ENCODE results near the gene HSD17B12. TPM values are rescaled to one million over a fixed set of nuclear protein-coding genes. Genes with fewer than 3 reads are reported as not detected.
A peak's percentile ranks its signal among the peaks of the same experiment; 100 is the strongest.

HSD17B12 gene
- total and polyA plus RNA-seq, 2 experiments from 2014 or later: 128 to 168 TPM

DNA sequence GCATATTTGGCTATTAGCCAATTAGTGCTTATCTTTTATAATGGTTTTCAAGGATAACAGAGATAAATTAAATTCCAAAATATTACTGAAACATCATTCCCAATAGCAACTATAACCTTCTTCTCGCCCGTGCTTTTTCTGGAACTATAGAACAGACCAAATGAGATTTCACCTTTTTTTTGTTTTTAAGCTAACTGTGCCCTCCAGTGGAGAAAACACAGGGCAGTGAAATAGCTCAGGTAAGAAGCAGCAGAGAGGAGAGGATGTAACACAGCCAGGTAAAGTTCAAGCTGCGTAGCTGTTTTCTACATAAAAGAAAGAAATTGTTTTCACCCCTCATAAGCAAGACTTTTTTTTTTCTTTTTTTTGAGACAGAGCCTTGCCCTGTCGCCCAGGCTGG is 28.2 kb downstream of the HSD17B12 start:
- ATAC-seq (peak; percentile 56), DNase-seq (ENCODE audit: low spot score) (peak; percentile 27)
- Histone ChIP-seq H3K79me2 (replicated peaks; ENCODE audit: insufficient read depth) (peaks cover 100% of the 10 kb centered on the region), H3K4me1 (ENCODE audit: insufficient read depth) (peaks cover 12% of the 10 kb centered on the region), H3K9me2 (ENCODE audit: insufficient read depth) (no peaks in the 10 kb centered on the region), H2AFZ (no peak overlapping the region), H3K4me2 (no peak overlapping the region), H3K36me3 (ENCODE audit: insufficient read depth) (no peaks in the 10 kb centered on the region), H3K4me3 (no peak overlapping the region), H3K27me3 (ENCODE audit: insufficient read depth) (no peaks in the 10 kb centered on the region), H3K27ac (ENCODE audit: low read depth) (no peak overlapping the region), H3F3A (replicated peaks; ENCODE audit: low read depth) (no peaks in the 10 kb centered on the region), H4K20me1 (replicated peaks; ENCODE audit: insufficient read depth) (peaks cover 79% of the 10 kb centered on the region)
- Mint-ChIP-seq H3K27me3 (ENCODE audit: insufficient read depth, low read depth, poor library complexity) (peaks cover 3% of the 10 kb centered on the region), H3K4me3 (no peak overlapping the region), H3K36me3 (ENCODE audit: low read depth) (peaks cover 22% of the 10 kb centered on the region), H3K9me3 (0 out of 3 replicates have a peak, but pooled peaks cover 3% of the 10 kb centered on the region), H3K27ac (no peak overlapping the region), H3K4me1 (peaks cover 13% of the 10 kb centered on the region; the same call in 2 of the 3 replicates)
- TF ChIP-seq STAT1 (IDR thresholded peaks at IDR 0.05; ENCODE audit: unreplicated experiment): no peak
- TF ChIP-seq, protein P1, sequence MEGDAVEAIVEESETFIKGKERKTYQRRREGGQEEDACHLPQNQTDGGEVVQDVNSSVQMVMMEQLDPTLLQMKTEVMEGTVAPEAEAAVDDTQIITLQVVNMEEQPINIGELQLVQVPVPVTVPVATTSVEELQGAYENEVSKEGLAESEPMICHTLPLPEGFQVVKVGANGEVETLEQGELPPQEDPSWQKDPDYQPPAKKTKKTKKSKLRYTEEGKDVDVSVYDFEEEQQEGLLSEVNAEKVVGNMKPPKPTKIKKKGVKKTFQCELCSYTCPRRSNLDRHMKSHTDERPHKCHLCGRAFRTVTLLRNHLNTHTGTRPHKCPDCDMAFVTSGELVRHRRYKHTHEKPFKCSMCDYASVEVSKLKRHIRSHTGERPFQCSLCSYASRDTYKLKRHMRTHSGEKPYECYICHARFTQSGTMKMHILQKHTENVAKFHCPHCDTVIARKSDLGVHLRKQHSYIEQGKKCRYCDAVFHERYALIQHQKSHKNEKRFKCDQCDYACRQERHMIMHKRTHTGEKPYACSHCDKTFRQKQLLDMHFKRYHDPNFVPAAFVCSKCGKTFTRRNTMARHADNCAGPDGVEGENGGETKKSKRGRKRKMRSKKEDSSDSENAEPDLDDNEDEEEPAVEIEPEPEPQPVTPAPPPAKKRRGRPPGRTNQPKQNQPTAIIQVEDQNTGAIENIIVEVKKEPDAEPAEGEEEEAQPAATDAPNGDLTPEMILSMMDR (conservative IDR thresholded peaks at IDR 0.05; ENCODE audit: low read depth in 2 of 2): peak; percentile 42 to 49

DNA sequence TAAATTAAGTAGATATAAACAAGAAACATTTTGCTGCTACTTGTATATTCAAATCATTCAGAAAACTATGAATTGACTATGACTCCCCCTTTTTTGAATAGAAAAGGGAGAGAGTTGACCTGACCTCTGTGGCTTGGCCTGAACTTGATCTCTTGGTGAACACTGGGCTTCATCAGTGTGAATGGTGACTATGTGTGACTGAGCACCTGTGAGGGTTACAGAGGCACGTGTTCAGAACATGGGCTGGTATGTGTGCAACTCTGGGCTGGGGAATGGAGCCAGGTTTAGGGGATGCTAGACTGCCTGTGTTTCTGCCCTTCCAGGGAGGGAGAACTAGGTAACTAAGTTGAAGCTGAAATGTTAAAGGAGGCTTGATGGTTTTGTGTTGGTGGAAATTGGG is 29.2 kb downstream of the HSD17B12 start:
- H3K27ac ChIP-seq (ENCODE audit: low read depth): no peak overlapping the region
- DNase-seq (ENCODE audit: low spot score): no peak
- peaks cover 3% of the 10 kb centered on the region for H3K27me3 Mint-ChIP-seq (ENCODE audit: insufficient read depth, low read depth, poor library complexity)
- no peaks in the 10 kb centered on the region for H3K27me3 ChIP-seq (ENCODE audit: insufficient read depth)
- no peaks in the 10 kb centered on the region for H3K36me3 ChIP-seq (ENCODE audit: insufficient read depth)
- H3K9me2 ChIP-seq (ENCODE audit: insufficient read depth): no peaks in the 10 kb centered on the region
- H3K79me2 ChIP-seq (replicated peaks; ENCODE audit: insufficient read depth): peaks cover 100% of the 10 kb centered on the region
- no peak overlapping the region for H2AFZ ChIP-seq
- H3K4me1 Mint-ChIP-seq: peaks cover 13% of the 10 kb centered on the region; the same call in 2 of the 3 replicates
- no peaks in the 10 kb centered on the region for H3F3A ChIP-seq (replicated peaks; ENCODE audit: low read depth)
- peaks cover 12% of the 10 kb centered on the region for H3K4me1 ChIP-seq (ENCODE audit: insufficient read depth)
- no peak overlapping the region for H3K27ac Mint-ChIP-seq
- H4K20me1 ChIP-seq (replicated peaks; ENCODE audit: insufficient read depth): peaks cover 76% of the 10 kb centered on the region
- no peak overlapping the region for H3K4me3 ChIP-seq
- H3K4me3 Mint-ChIP-seq: no peak overlapping the region
- peaks cover 23% of the 10 kb centered on the region for H3K36me3 Mint-ChIP-seq (ENCODE audit: low read depth)
- ATAC-seq: no peak
- 0 out of 3 replicates have a peak, but pooled peaks cover 3% of the 10 kb centered on the region for H3K9me3 Mint-ChIP-seq
- H3K4me2 ChIP-seq: no peak overlapping the region
- no peak for TF ChIP-seq JUNB (IDR thresholded peaks at IDR 0.05; ENCODE audit: unreplicated experiment)
- no peak for TF ChIP-seq EZH2phosphoT487 (IDR thresholded peaks at IDR 0.05; ENCODE audit: unreplicated experiment)
- TF ChIP-seq CREB1 (CRISPR knock-in tag; IDR thresholded peaks at IDR 0.05; ENCODE audit: low read depth): no peak
- TF ChIP-seq, protein P1 (conservative IDR thresholded peaks at IDR 0.05; ENCODE audit: low read depth in 2 of 2): no peak
- TF ChIP-seq NANOG (IDR thresholded peaks at IDR 0.05; ENCODE audit: borderline replicate concordance): no peak
- TF ChIP-seq, protein P2, sequence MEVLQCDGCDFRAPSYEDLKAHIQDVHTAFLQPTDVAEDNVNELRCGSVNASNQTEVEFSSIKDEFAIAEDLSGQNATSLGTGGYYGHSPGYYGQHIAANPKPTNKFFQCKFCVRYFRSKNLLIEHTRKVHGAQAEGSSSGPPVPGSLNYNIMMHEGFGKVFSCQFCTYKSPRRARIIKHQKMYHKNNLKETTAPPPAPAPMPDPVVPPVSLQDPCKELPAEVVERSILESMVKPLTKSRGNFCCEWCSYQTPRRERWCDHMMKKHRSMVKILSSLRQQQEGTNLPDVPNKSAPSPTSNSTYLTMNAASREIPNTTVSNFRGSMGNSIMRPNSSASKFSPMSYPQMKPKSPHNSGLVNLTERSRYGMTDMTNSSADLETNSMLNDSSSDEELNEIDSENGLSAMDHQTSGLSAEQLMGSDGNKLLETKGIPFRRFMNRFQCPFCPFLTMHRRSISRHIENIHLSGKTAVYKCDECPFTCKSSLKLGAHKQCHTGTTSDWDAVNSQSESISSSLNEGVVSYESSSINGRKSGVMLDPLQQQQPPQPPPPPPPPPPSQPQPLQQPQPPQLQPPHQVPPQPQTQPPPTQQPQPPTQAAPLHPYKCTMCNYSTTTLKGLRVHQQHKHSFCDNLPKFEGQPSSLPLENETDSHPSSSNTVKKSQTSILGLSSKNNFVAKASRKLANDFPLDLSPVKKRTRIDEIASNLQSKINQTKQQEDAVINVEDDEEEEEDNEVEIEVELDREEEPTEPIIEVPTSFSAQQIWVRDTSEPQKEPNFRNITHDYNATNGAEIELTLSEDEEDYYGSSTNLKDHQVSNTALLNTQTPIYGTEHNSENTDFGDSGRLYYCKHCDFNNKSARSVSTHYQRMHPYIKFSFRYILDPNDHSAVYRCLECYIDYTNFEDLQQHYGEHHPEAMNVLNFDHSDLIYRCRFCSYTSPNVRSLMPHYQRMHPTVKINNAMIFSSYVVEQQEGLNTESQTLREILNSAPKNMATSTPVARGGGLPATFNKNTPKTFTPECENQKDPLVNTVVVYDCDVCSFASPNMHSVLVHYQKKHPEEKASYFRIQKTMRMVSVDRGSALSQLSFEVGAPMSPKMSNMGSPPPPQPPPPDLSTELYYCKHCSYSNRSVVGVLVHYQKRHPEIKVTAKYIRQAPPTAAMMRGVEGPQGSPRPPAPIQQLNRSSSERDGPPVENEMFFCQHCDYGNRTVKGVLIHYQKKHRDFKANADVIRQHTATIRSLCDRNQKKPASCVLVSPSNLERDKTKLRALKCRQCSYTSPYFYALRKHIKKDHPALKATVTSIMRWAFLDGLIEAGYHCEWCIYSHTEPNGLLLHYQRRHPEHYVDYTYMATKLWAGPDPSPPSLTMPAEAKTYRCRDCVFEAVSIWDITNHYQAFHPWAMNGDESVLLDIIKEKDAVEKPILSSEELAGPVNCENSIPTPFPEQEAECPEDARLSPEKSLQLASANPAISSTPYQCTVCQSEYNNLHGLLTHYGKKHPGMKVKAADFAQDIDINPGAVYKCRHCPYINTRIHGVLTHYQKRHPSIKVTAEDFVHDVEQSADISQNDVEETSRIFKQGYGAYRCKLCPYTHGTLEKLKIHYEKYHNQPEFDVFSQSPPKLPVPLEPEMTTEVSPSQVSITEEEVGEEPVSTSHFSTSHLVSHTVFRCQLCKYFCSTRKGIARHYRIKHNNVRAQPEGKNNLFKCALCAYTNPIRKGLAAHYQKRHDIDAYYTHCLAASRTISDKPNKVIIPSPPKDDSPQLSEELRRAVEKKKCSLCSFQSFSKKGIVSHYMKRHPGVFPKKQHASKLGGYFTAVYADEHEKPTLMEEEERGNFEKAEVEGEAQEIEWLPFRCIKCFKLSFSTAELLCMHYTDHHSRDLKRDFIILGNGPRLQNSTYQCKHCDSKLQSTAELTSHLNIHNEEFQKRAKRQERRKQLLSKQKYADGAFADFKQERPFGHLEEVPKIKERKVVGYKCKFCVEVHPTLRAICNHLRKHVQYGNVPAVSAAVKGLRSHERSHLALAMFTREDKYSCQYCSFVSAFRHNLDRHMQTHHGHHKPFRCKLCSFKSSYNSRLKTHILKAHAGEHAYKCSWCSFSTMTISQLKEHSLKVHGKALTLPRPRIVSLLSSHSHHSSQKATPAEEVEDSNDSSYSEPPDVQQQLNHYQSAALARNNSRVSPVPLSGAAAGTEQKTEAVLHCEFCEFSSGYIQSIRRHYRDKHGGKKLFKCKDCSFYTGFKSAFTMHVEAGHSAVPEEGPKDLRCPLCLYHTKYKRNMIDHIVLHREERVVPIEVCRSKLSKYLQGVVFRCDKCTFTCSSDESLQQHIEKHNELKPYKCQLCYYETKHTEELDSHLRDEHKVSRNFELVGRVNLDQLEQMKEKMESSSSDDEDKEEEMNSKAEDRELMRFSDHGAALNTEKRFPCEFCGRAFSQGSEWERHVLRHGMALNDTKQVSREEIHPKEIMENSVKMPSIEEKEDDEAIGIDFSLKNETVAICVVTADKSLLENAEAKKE (CRISPR knock-in tag; IDR thresholded peaks at IDR 0.05): no peak
- TF ChIP-seq, protein P3, sequence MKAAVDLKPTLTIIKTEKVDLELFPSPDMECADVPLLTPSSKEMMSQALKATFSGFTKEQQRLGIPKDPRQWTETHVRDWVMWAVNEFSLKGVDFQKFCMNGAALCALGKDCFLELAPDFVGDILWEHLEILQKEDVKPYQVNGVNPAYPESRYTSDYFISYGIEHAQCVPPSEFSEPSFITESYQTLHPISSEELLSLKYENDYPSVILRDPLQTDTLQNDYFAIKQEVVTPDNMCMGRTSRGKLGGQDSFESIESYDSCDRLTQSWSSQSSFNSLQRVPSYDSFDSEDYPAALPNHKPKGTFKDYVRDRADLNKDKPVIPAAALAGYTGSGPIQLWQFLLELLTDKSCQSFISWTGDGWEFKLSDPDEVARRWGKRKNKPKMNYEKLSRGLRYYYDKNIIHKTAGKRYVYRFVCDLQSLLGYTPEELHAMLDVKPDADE (IDR thresholded peaks at IDR 0.05): no peak
- no peak for TF ChIP-seq ZNF114 (CRISPR knock-in tag; IDR thresholded peaks at IDR 0.05)
- TF ChIP-seq POLR2AphosphoS5 (IDR thresholded peaks at IDR 0.05; ENCODE audit: low read depth): no peak
- TF ChIP-seq STAT1 (IDR thresholded peaks at IDR 0.05; ENCODE audit: unreplicated experiment): no peak

Data from GM23338 (cell line).